C1 segment of cervical spinal cord (tissue), 14 donors: ENCODE results near the gene EXOC3.
"Not testable (repeated sequence)": the region's sequence is repeated elsewhere in the genome, so short reads cannot be mapped to it uniquely, and the experiment has no call there.

Experiments used
- DNase-seq, 14 donors: peaks; one replicate each; lab custom pipeline; 2025; lab: John Stamatoyannopoulos, UW

EXOC3 gene

DNA sequence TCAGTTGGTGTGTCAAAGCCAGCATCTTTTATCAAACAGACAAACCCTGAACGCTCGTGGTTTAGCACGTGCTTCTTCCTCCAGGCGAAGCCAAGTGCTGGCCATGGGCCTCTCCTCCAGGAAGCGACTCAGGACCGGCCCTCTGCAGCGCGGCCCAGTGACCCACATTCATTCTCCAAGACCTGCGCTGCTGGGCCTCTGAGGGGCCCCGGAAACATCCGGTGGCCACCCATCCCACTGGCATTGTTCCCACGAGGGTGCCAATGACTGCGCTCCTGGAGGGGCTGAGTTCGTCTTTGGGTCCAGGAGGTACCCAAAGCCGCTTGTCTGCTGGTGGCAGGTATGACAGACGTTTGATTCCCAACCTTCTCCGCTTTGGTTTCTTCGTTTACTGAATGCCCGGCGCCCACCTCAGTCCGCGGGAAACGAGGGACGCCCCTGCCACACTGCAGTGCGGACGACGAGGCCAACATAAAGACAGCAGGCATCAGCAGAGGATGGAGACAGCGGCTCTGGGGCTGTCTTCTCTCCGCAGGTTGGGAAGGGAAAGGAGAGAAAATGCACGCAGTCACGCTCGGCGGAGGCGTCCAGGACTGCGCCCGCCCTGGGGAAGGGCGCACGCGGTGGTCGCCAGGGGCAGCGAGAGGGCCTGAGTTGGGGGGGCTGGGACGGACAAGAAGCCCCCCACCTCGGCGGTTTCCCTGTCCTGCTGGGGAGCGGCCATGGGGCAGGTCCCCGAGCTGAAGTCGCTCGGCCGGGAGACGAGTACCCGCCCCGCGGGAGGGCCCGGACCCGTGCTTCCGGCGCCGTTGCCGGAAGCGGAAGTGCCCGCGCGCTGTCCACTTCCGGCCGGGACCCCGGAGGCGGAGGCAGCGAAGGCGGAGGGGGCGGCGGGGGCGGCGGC is at the start of gene EXOC3:
Gene EXOC3 (plus strand): TSS at position 842 of the 904 bp plus-strand sequence. CDS start 3,030 bp downstream, outside the sequence.
- DNase-seq: peak in 13 of 14 donors; percentile 37 to 87 (median 52)

DNA sequence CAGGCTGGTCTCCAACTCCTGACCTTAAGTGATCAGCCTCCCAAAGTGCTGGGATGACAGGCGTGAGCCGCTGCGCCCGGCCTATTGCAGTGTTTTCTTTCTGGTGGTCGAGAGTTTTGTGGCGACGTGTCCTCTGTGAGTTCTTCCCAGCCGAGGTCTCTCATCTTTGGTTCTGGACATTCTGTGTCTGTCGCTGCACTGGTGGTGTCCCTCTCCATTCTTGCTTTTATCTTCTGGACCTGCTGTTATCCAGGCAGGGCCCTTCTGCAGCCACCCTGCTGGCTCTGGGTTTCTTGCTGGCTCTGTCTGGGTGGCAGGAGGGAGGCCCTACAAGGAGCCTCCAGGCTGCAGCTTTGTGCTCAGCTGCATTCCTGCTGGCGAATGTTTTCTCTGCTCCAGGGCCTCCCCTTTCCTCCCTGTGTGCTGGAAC is 49.1 kb upstream of the EXOC3 start:
- no peak for DNase-seq

DNA sequence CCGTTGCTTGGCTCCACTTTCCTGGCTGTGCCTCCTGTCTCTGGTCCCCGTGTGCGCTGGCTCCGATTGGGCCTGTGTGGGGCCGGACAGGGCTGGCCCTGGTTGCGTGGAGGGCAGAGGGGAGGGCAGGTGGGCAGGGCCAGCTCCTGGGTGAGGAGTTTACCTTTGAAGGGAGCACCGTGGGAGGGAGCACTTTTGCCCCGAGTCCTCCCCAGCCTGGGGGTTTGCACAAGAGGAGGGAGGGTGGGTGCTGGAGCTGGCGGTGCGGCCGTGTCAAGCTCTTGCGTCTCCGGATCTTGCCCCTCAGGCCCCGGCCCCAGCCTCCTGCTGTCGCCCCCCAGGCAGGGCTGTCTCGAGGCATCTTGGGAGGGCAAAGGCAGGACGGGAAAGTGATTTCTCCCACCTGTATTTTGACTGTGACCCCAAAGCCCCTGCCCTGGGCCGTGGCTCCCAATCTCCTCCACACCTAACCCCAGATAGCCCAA is 48.3 kb upstream of the EXOC3 start:
- DNase-seq: no peak

DNA sequence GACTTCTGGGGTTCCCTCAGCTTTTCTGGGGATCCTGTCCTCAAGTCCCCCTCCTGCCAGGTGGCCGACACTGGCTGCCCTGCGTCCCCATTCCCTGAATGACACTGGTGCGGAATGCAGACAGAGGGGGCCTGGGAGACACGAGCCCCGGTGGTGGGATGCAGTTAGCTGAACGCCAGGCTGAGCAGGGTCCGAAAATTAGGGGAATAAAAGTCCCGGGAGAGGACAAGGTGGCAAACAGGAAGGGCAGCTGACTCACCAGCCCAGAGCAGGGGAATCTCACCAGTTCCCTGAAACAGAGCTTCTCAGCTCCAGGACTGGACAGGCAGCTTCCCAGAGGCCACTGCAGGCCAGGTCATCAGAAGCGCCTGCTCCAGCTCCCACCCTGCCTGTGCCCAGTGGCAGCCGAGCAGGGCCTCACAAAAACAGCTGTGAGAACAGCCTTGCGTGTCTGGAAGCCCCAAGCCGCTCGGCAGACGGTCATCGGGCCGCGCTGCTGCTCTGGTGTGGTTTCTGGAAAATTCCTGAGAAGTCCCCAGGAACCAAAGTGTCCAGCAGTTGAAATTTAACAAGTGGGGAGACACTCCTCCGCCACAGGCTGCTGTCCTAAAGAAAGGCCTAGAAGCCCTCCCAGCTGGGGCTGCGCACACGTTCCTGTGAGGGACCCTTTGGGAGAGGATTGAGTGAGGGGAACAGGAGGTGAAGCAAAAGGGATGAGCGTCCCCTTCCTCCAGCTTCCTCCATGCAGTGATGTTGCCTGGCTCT is 47.6 kb upstream of the EXOC3 start:
- DNase-seq: no peak

DNA sequence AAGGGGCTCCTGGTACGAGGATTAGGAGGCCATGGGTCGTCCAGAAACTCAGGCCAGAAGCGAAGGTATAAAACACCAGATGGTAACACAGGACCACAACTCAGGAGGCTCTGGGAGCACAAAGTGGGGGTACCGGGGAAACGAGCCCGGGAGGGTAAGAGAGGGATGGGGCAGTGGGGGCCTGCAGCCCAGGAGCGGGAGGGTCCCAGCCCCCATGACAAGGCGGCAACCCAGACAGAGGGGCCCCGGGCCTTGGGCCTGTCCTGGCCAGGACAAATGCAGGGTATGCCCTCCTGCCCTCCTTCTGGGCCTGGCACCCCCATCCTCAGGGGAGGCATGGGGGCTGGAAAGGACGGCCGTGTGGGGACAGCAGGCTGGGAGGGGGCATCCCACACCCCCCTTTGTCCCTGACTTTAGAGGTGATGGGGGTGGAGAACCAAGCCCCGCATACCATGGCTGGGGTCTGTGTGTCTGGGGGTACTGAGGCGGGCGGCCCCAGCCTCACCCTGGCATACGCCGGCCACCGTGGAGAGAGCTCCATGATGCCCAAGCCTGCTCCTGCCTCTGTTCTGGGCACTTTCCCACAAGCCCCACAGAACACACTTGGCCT is 47.0 kb upstream of the EXOC3 start:
- no peak for DNase-seq

DNA sequence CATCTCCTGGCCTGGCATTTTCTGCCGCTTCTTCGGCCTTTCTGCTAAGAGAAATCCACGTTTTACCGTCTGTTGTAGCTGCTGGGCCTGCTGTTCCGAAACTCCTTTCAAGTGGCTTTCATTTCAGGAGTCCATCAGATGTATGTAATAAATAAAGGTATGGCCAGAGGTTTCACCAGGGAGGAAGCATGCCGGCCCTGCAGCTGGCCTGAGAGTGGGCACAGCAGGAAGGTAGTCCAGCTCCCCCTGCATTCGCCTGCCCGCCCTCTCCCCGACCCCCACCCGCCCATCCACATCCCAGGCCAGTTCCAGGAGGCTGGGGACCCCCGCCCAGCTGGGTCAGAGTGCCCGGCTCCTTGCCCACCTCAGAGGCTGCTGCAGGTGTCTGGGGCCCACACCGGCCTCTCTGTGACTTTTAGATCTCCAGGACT is 46.4 kb upstream of the EXOC3 start:
- DNase-seq: no peak

DNA sequence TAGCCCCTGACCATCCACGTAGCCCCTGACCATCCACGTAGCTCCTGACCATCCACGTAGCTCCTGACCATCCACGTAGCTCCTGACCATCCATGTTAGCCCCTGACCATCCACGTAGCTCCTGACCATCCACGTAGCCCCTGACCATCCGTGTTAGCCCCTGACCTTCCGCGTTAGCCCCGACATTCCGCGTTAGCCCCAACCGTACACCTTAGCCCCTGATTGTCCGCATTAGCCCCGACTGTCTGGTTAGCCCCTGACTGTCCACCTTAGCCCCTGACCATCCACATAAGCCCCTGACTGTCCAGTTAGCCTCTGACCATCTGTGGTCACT is 44.9 kb upstream of the EXOC3 start:
- DNase-seq: not testable (repeated sequence)

DNA sequence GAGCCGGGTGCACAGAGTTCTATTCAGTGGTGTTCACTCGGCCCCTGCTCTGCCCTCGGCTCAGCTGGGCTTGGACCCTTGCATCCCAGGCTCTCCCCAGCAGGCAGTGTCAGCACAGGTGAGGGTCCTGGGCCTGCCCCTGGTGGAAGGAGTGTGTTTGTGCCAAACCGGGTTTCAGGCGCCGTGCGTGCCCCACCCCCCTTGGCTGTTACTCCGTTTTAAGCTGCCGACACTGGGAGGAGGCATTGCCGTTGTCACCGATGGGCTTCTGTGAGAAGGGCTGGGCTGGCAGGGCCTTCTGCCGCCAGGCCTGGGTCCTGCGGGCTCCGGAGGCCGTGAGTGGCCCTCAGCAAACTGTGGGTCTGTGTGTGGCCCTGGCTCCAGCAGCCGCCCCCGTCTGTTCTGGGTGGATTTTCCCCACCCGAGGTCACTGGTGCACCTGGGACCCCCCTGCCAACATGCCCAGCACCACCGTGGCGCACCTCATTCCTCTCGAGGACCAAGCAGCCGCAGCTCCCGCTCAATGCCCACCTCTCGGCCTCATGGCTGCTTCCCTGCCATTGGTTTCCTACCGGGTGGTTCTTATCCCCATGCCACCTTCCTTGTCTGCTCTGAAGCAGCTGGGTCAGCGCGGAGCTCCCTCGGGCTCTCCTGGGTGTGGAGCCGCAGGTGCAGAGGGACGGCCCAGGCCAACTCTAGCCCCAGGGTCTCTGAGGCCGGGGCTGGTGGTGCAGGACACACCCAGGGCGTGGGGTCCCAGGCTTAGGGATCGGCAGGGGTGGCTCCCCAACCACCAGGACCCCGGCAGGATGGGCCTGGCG is 44.3 kb upstream of the EXOC3 start:
- DNase-seq: no peak

DNA sequence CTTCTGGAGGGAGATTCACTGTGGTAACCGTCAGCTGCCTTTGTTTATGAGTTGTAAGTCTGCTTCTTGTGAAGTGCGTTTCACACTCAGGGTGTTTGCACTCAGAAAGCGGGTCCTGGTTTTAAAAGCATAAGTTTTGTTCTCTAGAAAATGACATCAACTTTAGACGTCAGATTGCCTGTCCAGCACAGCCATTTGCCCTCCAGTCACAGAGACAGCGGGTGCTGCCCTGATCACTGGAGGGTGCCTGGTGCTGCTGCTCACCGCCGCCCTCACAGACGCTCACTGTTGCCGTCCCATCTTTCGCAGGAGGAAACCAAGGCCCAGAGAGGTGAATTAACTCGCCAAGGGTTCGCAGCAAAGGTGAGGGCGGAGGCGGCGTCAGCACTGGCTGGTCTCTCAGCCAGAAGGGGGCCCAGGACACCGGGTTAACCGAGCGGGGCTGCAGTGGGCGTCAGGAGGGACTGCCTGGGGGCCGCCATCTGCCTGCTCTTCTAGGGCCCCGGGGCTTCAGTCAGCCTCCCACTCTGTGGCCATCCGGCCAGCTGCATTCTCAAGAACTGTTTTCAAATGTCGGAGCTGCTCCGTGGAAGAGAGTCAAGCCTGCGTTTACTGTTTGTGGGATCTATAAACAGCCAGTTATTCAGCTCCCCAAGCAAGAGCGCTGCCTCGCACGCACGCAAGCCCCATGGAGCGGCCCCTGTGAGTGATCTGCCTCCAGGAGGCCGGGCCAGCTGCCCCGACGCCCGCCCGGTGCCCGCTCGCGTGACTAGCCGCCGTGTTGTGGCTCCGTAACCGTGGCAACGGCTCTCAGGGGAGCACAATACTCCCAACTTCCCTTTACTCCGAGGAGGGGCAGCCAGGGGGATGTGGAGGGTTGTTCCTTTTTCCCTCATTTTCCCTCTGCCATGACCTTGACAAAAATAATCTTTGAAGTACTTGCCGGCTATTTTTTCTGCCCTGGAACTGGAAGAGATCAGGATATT is 43.4 kb upstream of the EXOC3 start:
- peak in 4 of 14 donors; percentile 7 to 35 (median 24) for DNase-seq

DNA sequence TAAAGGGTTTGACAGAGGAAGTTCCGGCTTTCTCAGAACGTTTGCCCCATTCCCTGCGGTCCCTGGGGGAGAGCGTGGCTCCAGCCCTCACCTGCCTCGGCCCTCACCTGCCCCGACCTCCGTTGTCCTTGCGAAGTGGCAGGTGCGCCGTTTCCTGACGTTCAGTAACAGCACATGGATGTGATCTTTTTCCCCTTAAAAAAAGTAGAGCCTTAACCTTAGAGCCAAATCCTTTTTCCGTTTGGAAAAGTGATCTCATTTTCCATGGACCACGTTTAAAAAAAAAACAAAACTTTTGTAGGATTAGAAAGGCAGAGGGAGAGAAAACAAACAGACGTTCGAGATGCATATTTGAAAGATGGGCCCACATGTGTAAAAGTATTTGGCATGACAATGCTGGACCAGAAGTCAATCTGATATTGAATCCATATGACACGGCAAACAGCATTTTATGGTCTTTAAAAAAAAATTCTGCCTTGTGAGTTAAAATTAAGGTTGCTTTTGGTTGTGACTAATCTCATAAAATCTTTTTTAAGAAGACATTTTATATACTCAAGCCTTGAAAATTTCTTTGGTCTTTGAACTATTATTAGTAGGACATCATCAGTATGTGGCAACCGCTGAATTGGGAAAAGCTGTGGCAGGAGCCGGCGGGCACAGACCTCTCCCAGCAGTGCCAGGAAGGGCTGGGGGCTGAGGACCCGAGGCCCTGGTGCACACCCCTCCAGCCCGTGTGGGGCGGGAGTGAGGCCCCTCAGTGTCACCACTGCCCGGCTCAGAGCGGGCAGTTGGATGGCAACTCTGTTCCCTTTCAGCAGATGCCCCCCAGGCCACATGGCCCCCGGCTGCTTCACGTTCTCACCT is 42.5 kb upstream of the EXOC3 start:
- DNase-seq: no peak

DNA sequence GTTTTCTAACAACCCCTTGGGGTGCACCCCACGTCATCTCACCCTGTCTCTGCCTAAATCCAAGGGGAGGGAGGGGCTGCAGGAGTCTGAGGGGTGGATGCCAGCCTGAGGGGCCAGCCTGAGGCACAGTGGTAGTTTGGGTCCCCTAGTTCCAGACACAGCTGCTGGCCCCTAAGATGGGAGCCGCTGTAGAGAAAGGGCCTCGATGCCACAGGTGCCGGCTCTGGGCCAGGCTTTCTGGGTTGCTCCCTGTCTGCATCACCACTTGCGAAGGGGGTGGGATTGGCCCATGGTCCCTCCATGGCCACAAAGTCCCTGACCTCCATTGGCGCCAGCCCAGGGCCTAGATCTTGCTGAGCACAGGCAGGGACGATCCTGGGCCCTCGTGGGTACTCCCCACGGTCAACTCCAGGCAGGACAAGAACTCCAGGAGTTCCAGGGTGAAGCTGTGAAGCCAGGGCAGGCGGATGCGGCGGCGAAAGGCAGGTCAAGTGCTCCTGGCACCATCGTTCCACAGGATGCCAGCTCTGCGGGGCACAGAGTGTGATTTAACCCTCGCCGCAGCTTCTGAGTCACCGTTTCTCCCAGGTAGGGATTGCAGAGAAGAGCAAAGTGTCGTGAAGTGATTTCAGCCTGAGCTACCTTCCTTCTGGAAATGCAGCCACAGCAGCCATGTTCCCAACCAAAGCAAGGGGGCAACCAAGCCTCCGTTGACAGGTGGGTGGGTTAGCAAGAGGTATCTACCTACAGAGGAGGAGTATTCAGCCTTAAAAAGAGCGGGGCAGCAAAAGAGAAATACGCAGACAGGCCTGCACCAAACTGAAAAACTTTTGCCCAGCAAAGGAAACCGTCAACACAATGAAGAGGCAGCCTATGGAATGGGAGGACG is 41.6 kb upstream of the EXOC3 start:
- DNase-seq: no peak

DNA sequence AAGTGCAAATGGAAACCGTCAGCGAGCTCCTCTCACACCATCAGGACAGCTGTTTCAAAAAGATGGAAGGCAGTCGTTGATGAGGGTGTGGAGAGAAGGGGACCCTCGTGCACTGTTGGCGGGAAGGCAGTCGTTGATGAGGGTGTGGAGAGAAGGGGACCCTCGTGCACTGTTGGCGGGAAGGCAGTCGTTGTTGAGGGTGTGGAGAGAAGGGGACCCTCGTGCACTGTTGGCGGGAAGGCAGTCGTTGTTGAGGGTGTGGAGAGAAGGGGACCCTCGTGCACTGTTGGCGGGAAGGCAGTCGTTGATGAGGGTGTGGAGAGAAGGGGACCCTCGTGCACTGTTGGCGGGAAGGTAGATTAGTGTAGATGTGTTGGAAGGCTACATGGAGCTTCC is 40.8 kb upstream of the EXOC3 start:
- not testable (repeated sequence) for DNase-seq

DNA sequence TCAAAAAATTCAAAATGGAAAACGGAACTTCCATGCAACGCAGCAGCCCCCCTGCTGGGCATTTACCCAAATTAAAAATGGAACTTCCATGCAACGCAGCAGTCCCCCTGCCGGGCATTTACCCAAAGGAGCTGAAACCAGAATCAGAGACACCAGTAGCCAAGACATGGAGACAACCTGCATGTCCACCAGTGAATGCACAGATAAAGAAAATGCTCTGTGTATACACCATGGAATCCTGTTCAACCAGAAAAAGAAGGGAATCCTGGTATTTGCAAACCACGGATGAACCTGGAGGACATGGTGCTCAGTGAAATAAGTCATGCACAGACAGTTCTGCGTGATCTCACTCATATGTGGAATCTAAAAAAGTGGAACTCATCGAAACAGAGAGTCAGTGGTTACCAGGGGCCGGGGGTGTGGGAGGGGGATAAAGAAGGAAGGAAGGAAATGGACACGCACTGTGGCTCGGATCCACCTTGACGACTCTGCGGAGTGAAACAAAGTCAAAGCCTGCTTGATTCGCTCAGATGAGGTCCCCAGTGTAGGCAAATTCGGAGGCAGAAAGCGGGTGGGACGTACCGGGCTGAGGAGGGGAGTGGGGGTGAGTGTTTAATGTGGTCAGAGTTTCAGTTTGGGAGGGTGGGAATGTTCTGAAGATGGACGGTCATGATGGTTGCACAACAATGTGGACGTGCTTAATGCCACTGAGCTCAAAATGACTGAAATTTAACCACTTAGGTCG is 40.2 kb upstream of the EXOC3 start:
- no peak for DNase-seq

DNA sequence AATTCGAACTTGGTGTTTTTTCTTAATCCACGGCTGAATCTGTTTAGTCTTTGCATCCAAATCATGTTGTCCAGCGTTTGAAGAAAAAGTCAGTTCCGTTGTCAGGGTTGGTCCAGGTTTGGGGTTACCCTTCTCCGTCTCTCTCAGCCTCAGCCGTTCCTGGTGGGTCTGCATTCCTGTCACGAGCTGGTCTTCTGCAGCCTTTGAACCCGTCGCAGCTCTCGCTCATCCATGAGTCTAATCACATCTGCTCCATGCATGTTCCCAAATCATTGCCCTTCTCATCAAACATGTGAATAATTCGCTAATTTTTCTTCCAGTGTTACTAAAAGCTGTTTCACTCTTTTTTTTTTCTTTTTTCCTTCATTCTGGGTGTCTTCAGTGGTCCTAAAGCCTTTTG is 39.0 kb upstream of the EXOC3 start:
- DNase-seq: no peak

DNA sequence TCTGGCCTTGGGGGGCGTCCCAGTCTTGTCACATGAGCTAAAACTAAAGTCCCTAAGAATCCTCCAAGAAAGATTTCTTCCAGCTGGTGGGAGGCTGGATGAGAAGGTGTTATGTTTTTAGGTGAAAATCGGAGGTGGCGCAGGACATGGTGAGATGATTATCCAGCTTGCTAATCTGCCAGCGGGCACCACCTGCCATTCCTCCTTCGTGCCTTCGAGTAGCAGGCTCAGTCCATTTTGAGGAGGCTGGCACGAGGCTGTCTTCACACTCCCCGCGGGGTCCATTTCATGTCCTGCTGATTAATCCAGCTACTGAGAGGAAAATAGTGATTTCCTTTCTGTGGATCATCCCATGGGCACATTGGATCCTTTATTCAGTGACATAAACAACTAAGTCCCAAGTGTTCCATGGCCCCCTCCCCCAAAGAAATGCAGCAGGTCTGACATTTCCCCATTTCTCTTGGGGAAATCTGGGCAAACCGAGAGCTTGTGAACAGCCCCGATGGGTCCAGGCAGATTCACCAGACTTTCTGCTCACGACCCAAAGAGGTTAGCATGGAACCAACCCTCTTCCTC is 38.2 kb upstream of the EXOC3 start:
- no peak for DNase-seq

DNA sequence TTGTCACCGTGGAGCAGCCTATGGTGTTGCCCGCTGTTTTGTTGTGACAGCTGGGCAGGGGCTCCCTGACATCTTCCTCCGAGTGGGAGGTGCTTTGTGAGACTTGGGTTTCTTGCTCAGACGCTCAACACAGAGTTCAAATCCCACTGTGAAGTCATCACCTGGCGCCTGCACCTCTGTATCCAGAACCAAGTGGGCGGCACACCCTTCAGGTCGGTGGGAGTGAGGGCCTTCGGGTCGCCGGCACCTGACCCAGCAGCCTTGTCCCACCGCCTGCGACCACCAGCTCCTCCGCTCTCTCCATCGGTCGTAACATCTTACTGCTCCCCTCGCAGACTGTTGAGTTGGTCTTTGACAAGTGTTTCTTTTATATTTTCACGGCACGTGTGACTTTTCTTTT is 37.6 kb upstream of the EXOC3 start:
- DNase-seq: no peak

DNA sequence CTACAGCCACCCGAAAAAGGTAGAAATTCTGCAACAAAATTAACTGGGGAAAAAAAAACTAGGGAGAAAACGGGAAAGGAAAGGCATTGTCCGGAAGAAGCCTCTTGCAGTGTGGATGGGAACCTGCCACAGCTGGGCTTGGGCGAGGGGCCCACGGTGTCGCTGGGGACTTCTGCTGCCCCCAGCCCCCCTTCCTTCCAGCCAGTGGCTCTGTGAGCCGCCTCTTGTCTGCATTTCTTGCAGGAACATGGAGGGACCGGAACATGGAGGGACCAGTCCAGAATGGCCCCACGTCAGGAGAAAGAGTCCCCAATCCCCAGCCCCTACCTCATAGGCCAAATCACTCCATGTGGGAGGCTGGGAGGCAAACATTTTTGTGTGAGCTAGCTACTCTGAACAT is 36.9 kb upstream of the EXOC3 start:
- no peak for DNase-seq
